ENCODE results near the gene GFAP. TPM values are rescaled to one million over a fixed set of nuclear protein-coding genes. Genes with fewer than 3 reads are reported as not detected.

Gene GFAP
- total RNA-seq, 2 experiments from 2014 or later: not detected

DNA sequence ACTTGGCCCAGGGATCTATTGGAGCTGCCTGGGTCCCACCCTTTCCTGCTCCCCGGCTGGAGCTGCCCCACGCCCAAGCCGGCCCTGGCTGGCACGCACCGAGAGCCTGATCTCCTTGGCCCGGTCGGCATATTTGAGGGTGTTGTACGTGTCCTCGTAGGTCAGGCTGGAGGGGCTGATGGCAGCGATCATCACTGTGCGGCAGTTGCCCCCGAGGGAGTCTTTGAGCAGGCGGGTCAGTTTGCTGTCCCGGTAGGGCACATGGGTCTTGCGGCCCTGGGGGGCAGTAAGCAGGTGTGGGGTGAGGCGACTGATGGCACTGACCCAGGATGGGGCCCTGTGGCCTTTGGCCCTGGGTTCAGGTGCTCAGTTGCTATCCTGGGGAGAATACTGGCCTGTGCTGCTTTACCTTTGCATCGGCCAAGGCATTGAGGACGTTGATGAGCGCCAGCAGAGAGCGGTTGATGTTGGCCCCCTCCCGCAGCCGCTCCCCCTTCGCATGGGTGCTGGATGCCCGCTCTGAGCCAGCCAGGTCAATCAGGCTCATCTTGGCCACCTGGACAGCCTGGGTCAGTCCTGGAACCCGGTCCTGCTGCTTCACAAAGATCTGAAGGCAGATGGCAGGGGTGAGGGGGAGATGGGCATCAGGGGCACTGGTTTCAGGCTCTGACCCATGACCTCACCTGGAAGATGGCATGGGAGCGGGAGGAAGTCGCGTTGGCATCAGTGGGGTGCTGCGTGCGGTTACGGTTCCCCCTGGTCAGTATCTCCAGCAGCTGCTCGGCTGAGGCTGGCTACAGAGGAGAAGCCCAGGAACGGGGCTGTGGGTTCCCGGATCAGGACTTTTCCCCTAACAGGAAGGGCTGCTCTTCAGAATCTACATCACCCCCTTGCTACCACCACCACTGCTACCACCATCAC lies 18.8 kb upstream of the GFAP start:
- ChIA-PET POLR2A (no interaction called here), CTCF (no interaction called here)

DNA sequence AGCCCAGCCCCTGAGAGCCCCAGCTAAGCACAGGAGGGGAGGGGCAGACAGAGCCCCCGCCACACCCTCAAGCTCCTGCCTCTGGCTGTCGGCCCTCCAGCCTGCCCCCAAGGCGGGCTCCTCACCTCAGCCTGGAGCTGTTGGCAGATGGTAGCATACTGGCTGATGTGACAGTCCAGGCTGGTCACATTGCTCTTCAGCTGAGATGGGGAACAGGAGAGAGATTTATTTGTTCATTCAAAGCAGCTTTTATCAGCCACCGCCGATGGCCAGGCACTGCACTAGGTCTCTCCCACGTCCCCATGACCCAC lies 17.4 kb upstream of the GFAP start:
- CTCF ChIA-PET: no interaction called here
- POLR2A ChIA-PET: no interaction called here

DNA sequence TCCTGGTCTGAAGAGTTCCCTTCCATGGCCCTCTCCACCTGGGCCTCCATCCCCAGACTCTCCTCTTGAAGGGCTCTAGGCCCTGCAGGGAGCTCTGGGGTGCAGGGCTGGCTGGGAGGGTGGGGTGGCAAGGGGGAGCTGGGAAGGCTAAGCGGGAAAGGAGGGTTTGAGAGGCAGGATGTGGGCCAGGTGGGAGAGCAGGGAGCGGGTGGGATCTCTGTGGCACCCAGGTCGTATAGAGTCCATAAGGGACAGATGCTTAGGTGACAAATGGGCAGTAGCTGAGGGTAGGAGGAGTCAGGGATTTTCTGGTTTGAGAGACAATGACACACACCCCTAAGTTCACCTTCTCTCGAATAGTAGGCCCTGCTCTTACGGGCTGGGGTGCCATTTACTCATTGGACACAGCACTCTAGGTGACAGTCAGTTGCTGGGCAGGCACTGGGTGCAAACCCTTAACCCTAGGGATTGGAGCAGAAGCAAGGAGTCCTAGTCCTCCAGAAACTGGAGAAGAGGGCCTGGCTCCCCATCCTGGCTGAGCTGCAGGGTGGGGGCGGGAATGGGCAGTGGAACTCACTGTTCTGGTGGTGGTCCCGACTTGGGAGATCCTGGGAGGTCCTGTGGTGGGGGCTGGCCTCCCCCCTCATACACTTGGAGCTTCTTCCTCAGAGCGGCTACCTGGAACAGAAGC lies 16.9 kb upstream of the GFAP start:
- CTCF ChIA-PET: interaction anchor here (0.9 kb wide), 1 partner anchor 90 kb away, joined by 3 read pairs; no protein-coding TSS in a partner anchor
- POLR2A ChIA-PET: no interaction called here

GRCh38 chr17:44931376-44931775 lies 16.1 kb upstream of the GFAP start:
- POLR2A ChIA-PET: no interaction called here
- CTCF ChIA-PET: interaction anchor here (0.9 to 1.0 kb wide), 2 partner anchors 8 to 91 kb away, joined by 3 read pairs; no protein-coding TSS in a partner anchor

DNA sequence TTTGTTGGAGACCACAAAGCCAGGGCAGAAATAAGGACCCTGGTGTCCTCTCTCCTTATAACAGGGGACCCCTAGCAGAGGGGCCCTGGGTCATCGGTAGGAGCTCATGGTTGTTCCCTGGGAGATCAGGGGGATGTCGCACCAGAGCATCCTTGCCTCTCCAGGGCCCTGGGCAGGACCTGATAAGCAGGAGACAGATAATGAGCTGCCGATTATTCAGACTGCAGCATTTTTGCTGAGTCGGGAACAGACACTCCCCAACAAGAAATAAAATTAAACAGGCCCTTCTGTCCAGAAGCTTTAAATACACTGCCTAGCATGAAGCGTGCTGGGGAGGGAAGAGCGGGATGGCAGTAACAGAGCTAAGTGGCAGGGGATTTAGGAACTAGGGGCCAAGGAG lies 15.4 kb upstream of the GFAP start:
- POLR2A ChIA-PET: no interaction called here
- CTCF ChIA-PET: interaction anchor here (0.9 to 1.1 kb wide), 3 partner anchors 8 to 92 kb away, joined by 3 read pairs; no protein-coding TSS in a partner anchor

- ChIA-PET POLR2A (no interaction called here), CTCF (interaction anchor here (0.7 kb wide), 1 partner anchor 16 kb away, joined by 3 read pairs; no protein-coding TSS in a partner anchor)
Measured at GRCh38 chr17:44928950-44929720, 13.8 kb upstream of the GFAP start.

DNA sequence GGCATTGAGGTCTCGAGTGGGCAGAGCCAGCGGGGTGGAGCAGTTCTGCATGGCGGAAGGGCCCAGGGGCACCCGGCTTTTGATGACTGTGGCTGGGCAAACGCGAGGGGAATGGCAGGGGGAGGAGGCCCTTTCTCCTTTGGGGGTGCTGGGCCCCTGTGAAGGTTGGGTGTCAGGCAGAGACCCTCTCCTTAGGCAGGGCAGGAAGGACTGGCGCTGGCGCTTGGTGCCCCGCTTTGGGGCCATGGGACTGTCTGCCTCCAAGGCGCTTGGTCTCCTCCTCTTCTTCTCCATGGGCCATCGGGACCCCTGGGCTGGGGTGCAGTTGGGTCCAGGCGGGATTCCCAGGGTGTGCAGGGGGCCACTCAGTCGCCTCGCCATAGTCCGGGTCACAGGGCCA lies 12.8 kb upstream of the GFAP start:
- ChIA-PET CTCF (no interaction called here), POLR2A (no interaction called here)

DNA sequence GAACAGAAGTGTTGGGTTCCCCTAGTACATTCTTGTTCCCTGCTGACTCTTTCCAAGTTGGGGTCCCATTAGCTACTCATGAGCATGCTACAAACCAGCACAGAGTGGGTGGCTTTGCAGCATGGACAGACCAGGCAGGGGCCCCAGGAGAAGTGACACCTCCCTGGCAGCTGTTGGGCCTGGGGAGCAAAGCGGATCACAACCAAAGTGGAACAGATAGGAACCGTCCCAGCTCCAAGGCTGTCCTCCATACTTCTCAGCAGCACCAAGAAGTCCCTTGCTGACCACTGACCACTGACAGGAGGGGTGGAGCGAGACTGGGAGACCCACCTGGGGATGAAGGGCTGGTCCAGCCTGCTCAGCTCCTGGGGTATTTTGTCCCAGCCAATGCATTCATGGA lies 12.4 kb upstream of the GFAP start:
- ChIA-PET CTCF (interaction anchor here (0.7 kb wide), 1 partner anchor 11 kb away, joined by 4 read pairs; no protein-coding TSS in a partner anchor), POLR2A (no interaction called here)

DNA sequence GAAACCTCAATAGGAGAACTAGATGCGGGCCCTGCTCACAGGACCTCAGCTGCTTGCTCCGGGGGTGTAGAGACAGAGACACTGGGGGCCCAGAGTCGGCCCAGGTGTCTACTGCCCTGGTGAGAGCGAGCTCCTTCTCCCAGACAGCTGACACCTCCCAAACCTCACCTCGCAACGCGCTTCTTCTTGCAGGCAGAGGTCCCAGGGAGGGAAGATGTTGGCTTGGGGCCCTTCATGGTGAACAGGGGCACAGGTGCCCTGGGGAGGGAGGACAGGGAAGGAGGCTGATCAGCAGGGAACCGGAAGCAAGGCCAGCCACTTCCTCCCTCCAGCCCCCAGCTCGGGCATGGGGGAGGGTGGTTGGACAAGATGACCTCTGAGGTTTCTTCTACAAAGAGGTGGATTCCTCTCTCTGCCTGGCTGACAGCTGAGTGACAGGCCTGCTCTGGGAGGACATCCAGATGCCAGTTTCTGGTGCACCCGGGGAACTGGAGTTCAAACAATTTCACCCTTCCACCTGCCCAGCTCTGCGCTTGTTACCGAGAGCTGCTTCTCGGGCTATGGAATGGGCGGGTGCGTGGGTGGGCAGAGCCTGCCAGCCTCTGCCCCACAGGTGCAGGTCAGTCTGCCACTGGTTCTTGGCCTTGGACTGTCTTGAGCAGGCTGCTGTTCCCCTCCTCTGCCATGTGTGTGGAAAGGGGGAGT lies 11.7 kb upstream of the GFAP start:
- ChIA-PET POLR2A (no interaction called here), CTCF (interaction anchor here (0.7 kb wide), 1 partner anchor 10 kb away, joined by 4 read pairs; no protein-coding TSS in a partner anchor)

DNA sequence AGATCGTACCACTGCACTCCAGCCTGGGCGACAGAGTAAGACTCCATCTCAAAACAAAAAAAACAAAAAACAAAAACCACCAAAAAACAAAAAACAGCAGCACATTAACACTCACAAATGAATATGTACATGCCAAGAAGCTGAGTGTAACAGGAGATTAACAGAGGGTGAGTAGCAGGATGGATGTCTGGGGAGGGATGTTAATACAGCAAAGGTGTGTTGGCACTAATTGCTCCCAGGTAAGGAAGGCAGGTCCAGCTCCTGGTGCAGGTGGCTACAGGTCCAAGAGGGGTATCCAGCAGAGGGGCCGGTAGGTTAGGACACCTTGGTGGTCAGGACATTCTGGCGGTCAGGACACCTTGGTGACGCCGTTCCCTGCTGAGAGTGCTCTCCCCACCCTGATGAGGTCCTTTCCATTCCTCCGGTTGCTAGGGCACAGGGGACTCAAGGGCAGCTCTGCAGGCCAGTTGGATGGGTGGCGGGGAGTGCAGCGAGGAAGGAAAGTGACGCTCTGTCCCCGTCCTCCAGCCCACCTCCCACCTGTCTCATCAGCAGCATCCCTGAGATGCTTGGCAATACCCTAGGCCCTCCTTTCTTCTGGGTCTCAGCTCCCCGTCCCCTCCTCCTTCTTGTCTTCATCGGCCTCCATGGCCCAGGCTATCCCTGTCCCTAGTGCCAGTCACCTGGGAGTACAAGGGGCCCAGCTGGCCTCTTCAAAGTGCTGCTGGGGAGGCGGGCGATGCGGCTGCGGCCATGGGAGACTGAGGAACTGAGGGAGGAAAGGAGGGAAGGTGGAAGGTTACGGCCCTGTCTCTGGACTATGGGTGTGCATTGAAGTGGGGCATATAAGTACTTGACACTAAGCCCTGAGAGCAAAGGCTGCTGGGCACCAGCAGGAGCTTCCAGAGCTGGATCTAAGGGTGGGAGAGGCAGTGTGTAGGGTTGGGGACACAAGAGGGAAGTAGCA lies 10.7 kb upstream of the GFAP start:
- POLR2A ChIA-PET: interaction anchor here (0.6 kb wide), 1 partner anchor 70 kb away, joined by 3 read pairs; no protein-coding TSS in a partner anchor
- CTCF ChIA-PET: no interaction called here

- ChIA-PET CTCF (interaction anchor here (7.8 kb wide), 1 partner anchor 97 kb away, joined by 70 read pairs; no protein-coding TSS in a partner anchor), POLR2A (no interaction called here)
Measured at GRCh38 chr17:44924107-44924544, 8.8 kb upstream of the GFAP start.

DNA sequence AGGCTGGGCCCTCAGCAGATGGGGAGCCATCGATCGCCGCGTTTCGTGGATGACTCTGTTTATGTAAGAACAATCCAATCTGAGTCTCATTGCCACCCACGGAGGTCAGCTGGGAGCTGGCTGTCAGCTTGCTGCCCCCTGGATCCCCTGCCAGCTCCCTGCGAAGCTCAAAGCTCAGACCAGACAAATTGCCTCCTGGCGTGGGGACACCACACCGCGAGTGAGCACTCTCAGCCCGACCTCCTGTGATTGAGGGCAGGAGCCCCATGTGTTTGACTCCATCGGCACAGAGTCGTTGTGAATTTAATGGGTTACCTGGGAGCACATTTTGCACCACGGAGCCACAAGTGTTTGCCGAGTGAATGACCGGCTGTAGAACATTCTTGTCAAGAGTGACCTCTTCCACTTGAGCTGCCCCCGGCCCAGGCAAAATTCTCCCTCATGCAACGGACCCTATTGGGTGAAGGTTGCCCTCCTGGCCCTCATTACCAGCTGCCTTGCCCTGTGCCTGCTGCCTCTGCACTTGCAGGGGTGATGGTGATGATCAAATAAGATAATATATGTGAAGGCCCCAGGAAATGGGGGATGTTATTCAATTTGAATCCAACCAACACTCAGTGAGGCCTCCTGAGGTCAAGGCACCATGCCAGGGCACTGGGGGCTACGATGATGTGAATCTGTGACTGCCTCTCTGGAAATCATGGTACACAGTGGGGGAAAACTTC lies 7.6 kb upstream of the GFAP start:
- CTCF ChIA-PET: interaction anchor here (0.5 to 7.8 kb wide), 3 partner anchors 8 to 114 kb away, joined by 3 to 70 read pairs (median 3); no protein-coding TSS in a partner anchor
- POLR2A ChIA-PET: no interaction called here

DNA sequence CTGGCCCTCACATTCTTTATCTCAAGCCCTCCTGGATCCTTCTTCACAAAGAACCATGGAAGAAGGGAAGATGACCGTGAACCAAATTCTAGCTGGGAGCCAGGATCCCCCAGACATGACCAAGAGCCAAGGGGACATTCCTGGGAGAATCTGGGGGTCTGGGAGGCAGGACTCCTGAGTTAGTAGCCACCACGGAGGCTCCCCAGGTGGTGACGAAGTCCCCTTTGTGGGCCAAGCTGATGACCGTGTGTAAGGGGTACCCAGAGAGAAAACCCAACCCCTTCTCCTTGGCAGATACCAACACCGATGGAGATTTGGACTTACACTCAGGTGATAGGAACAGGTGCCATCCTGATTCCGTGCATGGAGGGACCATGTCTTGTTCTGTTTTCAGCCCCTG lies 6.8 kb upstream of the GFAP start:
- CTCF ChIA-PET: interaction anchor here (1.5 to 7.8 kb wide), 2 partner anchors 9 to 99 kb away, joined by 4 to 70 read pairs; no protein-coding TSS in a partner anchor
- POLR2A ChIA-PET: no interaction called here

- ChIA-PET CTCF (interaction anchor here (0.7 to 7.8 kb wide), 10 partner anchors 8 to 211 kb away, joined by 3 to 70 read pairs (median 4); partner anchors contain the start of gene PLCD3), POLR2A (interaction anchor here (0.6 kb wide), 1 partner anchor 270 kb away, joined by 3 read pairs; no protein-coding TSS in a partner anchor)
Measured at GRCh38 chr17:44921122-44921882, 6.0 kb upstream of the GFAP start.

- ChIA-PET CTCF (interaction anchor here (0.7 to 7.8 kb wide), 15 partner anchors 8 to 215 kb away, joined by 3 to 70 read pairs (median 3); partner anchors contain the start of genes ACBD4, KIF18B and PLCD3), POLR2A (interaction anchor here (1.1 to 1.3 kb wide), 2 partner anchors 52 to 101 kb away, joined by 3 to 5 read pairs; no protein-coding TSS in a partner anchor)
Measured at GRCh38 chr17:44920565-44920940, 5.3 kb upstream of the GFAP start.
